HG03108 (cell line): ENCODE data around the gene C3orf52.
A peak's percentile ranks its signal among the peaks of the same experiment; 100 is the strongest.

Source experiments
- ATAC-seq: cut with Tn5 transposase; IDR thresholded peaks from one replicate; pipeline ENCODE4 v1.9.1; 2021; ENCODE audit warnings: moderate library complexity; ENCODE audit not compliant: unreplicated experiment

Gene C3orf52

GRCh38 chr3:112085735-112086075 is 484 bp upstream of the C3orf52 start:
- no peak for ATAC-seq

GRCh38 chr3:112086875-112087524 is 811 bp downstream of the C3orf52 start:
- ATAC-seq: no peak

GRCh38 chr3:112087746-112088145 is 1.6 kb downstream of the C3orf52 start:
- ATAC-seq: no peak

GRCh38 chr3:112088944-112089343 is 2.8 kb downstream of the C3orf52 start:
- ATAC-seq: no peak

- no peak for ATAC-seq
Observed at GRCh38 chr3:112089956-112090886, 4.0 kb downstream of the C3orf52 start.

- ATAC-seq: no peak
Observed at GRCh38 chr3:112090887-112091586, 4.8 kb downstream of the C3orf52 start.

- no peak for ATAC-seq
Observed at GRCh38 chr3:112092496-112093179, 6.4 kb downstream of the C3orf52 start.

- no peak for ATAC-seq
Observed at GRCh38 chr3:112093180-112093522, 7.0 kb downstream of the C3orf52 start.

GRCh38 chr3:112095731-112096130 is 9.5 kb downstream of the C3orf52 start:
- no peak for ATAC-seq

GRCh38 chr3:112096176-112096575 is 10.0 kb downstream of the C3orf52 start:
- ATAC-seq: no peak

GRCh38 chr3:112097378-112097777 is 11.2 kb downstream of the C3orf52 start:
- ATAC-seq: no peak

- ATAC-seq: no peak
Observed at GRCh38 chr3:112101916-112102315, 15.7 kb downstream of the C3orf52 start.

- no peak for ATAC-seq
Observed at GRCh38 chr3:112104774-112105173, 18.6 kb downstream of the C3orf52 start.

GRCh38 chr3:112109322-112109721 is 23.1 kb downstream of the C3orf52 start:
- no peak for ATAC-seq

- ATAC-seq: peak; percentile 29
Observed at GRCh38 chr3:112111785-112112402, 25.7 kb downstream of the C3orf52 start.

GRCh38 chr3:112114576-112115160 is 28.5 kb downstream of the C3orf52 start:
- ATAC-seq: no peak

GRCh38 chr3:112115161-112115739 is 29.1 kb downstream of the C3orf52 start:
- ATAC-seq: peak; percentile 34

- no peak for ATAC-seq
Observed at GRCh38 chr3:112115806-112116383, 29.7 kb downstream of the C3orf52 start.

- ATAC-seq: no peak
Observed at GRCh38 chr3:112116748-112117186, 30.6 kb downstream of the C3orf52 start.

GRCh38 chr3:112117415-112117814 is 31.2 kb downstream of the C3orf52 start:
- no peak for ATAC-seq
